HG03108 (cell line): Measurements from ENCODE around the gene RANBP1.

ENCODE experiments used
- ATAC-seq: cut with Tn5 transposase; IDR thresholded peaks from one replicate; pipeline ENCODE4 v1.9.1; 2021; ENCODE audit warnings: moderate library complexity; ENCODE audit not compliant: unreplicated experiment

Gene RANBP1

DNA sequence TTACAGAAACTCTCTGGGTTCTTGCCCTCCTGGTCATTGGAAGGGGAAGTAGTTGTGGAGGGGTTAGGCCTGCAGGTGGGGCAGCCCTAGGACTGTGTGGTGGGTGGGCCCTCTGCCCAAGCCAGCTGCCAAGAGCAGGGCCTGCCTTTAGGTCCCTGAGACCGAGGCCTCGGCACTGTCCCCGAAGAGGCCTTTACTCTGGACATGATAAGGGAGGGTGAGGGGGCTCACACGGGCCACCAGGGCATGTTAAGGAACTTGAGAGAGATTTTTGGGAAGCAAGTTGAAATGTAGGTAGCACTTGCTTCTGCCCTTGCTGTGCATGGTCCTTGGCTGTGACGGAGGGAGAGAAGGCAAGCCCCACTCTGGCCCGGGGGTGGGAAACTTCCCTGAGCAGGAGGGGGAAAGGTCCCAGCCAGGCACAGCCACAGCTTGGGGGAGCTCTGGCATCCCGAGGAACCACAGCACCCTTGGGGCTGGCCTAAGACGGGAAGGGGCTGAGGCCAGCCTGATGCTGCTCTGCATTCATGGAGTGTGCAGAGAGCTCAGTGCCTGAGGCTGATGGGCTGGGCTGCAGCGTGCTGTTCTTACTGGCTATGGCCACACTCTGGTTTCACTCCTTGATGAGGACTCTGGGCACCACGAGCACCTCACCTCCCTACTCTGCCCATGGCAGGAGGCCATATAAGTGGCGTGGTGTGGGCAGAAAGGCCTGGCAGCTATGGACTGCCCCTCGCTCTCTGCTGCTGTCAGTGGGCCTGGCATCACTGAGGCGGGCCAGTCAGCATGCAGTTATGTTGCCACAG is 7.8 kb upstream of the RANBP1 start:
- ATAC-seq: no peak

DNA sequence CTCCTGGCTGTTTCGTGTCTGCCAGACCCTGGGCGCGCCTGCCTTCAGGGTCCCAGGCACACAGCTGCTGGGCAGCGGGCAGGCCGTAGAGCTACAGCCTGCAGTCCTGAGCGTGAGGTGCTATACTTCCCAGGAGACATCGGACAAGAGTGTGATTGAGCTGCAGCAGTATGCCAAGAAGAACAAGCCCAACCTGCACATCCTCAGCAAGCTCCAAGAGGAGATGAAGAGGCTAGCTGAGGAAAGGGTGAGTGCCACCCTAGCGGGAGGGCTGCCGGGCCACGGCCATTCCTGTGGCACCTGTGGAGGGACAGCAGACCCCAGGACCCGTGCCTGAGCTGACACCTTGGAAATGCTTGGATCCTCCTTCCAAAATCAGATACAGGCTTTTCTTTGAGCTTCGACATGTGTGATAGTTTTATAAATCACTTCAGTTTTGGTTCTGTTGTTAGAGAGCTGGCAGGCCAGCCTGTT is 7.1 kb upstream of the RANBP1 start:
- ATAC-seq: no peak

DNA sequence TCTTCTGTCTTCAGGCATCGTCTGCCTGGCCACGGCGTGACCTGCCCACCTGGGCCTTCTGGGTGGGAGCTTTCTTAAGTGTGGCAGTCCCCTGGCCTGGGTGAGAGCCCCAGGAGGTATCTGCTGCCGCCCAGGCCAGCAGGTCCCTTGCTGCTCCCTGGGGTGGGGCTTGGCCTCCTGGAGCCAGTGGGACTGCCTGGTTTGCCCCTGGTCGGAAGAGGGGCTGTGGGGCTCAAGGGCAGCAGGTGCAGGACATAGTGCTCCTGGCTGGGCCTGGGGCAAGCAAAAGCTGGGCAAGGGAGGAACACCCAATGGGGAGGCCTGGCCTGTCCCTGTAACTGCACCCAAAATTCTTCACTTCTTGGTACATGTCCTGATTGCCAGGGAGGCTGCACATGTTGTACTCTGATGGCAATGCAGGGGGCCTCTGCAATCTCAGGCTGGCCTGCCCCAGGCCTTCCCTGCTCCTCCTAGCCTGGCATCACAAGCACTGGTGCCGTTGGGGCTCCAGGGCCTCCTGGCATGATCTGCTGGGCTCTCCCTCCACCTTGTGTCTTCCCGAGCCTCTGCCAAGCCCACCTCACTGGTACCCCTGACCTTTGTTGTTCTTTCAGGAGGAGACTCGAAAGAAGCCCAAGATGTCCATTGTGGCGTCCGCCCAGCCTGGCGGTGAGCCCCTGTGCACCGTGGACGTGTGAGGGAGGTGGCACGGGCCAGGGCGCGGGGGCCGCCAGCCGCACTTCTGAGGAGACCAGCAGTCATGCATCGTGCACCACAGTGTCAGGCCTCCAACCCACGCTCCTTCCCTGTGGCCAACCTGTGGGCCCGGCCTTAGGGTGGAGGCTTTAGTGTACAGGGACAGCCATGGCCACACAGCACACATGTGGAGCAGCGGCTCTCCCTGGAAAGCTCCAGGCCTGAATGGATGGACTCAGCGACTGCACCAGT is 6.2 kb upstream of the RANBP1 start:
- ATAC-seq: no peak

DNA sequence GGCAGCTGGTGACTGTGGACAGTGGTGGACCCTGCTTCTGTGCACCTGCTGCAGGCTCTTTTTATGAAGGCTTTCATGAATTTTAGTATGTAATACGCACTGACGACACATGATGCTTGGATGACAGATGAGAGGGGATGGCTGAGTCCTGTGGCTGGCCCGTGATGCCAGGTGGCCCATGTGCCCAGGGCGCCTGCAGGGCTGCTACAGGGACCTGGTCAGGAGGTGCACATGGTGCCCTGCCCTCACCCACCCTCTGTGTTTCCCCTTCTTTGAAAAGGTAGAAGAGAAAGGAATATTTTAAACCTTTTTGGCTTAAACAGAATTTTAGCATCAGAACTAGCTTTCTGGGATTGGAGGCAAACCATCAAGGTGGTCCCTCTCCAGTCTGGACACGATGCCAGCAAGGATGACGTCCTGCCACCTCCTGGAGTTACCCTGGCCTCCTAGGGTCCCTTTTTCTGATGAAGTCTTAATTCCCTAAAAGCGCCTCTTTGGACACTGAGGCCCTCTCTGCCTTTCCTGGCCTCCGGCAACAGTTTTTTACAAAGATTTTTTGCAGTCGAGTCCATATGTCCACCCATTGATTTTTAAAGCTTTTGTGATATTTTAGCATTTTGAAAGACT is 5.4 kb upstream of the RANBP1 start:
- ATAC-seq: no peak

DNA sequence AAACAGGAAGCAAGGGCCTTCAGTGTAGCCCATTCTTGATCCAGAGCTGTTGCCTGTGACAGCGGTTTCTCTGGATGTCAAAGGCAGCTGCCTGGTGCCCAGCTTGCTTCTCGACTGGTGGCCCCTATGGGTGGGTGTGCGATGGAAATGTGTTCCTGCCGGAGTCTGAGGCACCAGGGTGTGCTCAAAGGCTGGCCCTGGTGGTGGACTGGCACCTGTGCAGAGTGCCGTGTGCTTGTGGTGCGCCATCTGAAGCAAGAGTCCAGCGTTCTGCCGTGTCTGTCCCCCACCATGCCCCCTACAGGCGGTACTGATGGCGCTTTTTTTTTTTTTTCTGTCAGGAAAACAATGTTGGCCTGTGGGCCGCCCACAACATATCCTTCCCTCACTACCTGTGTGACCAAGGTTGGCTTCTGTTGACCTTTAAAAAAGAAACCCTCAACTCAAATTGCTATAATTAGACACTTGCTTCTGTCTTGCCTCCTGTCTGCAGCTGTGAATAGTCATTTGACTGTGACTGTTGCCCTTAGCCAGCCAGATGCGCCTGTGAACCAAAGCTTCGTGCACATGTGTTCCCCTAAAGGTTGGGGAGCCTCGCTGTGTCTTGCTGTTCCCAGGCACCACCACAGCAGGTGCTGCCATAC is 4.7 kb upstream of the RANBP1 start:
- ATAC-seq: no peak

DNA sequence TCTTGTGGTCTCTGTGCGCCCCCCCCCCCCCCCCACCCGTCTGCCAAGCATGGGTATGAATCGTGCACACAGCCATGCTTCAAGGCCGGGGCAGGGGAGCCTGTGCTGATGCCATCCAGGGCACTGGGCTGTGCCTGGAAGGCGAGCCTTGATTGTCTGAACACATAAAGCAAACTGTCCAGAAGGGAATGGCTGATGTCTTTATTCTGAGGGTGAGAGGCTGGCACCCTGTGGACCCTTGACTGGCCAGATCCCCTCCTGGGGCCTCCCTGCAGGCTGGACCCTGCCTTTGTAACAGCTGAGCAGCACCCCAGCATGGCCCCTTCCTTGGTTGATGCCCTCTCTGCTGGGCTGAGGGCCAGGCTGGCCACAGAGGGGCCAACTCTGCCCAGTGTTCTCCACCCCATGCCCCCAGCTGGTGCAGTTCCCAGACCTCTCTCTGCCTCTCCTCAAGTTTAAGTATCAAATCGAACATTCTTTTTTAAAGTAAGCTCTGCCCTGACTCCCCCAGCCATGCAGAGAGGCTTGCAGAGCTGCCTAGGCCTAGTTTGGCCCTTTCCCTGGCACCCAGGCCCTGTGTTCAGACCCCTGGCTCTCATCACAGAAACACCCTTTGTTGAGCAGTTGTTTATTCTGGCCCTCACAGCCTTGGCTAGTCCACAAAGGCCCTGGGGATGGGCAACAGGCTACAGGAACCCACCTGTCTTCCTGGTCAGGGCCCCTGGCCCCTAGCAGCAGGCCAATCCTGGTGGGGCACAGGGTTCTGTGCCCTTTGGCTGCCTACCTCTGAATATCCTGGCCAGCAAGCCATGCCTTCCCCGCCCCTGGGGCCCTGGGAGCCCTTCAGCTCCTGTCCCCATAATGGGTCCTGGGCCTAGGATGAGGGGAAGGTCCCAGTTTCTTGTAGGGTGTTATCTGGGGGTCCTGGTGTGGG is 3.9 kb upstream of the RANBP1 start:
- ATAC-seq: no peak

DNA sequence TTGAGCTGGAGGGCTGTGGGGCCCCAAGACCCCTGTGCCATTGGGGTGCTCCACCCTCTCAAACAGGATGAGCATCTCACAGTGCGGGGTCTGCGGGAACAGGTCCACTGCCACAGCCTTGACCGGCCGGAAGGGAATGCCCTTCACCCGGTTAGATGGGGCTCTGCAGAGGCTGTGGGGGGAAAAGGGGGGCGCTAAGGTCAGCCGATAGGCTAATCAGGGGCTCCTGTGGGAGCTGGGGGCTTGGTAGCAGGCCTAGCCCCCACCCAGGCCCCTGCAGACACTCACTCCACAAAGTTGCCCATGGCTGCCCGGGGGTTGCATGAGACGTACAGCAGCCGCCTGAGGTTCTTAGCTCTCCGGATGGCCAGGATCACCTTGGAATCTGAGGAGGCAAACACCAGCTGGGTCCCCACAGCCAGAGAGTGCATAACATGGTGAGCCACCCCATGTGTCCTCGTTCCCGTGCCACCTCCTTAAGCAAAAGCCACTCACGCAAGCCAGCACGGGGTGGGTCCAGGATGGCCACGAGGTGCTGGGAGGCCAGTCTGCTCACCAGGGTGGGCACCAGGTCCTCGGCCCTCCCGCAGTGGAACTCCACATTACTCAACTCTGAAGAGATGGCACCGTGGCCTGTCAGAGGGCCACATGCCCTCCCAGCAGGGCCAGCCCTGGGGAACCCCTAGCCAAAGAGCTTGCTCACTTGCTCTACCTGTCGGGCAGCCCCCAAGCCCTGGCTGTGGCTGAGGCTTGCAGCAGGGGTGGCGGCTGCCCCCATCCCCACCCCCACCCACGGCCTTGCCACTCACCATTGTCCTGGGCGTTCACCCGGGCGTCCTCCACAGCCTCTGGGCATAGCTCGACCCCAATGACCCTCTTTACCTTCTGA is 3.0 kb upstream of the RANBP1 start:
- ATAC-seq: no peak

DNA sequence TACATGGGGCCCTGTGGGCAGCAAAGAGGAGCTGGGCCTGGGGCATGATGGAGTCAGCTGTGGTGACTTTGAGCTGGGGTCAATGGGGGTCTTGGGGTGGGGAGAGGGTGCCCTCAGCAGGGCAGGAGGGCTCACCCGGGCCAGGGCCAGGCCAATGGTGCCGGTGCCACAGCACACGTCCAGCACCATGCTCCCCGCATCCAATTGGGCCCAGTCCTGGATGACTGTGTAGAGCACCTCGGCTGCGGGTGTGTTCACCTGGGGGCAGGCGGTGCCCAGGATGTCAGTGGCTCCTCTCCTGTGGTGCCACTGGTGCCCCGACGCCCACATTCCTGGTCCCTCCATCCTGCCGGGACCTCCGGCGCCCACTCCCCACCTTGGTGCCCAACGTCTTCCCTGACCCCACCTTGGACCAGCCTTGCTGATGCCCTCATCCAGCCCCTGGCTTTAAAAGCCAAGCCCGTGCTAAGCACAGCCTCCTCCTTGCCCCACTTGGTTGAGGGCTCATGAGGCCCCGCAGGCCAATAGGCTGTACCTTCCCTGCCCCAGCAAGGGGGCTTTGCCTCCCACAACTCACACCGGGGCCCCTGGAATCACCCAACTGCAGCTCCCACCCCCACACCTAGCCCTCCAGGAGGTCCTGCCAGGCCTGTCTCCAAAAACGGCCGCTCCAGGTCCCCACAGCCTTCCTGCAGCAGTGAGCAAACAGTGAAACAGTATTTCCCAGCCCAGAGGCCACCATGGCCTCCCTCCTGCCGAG is 2.2 kb upstream of the RANBP1 start:
- ATAC-seq: no peak

DNA sequence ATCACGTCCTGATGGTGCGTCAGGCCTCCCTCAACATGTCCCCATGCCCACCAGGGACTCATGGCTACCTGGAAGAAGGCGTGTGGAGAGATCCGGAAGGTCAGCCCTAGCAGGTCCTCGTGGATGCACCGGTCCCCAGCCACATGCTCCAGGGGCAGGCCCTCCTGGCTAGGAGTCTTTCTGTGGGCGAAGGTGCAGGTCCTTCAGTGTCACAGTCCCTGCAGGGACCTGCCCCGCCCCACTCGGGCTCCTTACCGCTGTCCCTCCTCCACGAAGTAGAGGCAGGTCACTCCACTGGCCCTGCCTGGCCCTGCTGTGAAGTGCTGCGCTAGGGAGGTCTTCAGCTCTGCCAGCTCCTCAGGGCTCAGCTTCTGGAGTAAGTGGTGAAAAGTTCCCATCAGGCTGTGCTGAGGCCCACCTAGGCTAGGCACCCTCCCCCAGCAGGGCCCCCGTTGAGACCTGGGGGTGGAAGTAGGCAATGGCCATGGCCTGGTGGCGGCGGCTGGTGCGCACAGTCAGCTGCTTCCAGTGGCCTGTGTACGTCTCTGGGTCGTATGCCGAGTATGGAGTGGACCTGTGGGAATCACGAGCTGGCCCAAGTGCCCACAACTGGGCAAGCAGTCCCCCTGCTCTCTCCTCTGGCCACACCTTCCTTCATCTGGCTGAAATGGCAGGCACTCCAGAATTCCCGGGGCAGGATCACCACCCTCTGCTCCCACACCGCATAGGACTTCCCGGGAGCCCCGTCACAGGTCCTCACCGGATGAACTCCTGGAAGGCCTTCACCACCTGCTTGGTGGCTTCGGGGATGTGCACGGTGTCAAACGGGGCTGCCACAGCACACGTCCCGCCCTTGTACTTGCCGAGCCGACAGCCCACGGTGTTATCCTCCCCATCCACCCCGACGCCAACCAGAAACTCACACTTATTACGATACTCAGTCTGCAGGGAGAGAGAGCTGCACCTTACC is 1.1 kb upstream of the RANBP1 start:
- no peak for ATAC-seq

DNA sequence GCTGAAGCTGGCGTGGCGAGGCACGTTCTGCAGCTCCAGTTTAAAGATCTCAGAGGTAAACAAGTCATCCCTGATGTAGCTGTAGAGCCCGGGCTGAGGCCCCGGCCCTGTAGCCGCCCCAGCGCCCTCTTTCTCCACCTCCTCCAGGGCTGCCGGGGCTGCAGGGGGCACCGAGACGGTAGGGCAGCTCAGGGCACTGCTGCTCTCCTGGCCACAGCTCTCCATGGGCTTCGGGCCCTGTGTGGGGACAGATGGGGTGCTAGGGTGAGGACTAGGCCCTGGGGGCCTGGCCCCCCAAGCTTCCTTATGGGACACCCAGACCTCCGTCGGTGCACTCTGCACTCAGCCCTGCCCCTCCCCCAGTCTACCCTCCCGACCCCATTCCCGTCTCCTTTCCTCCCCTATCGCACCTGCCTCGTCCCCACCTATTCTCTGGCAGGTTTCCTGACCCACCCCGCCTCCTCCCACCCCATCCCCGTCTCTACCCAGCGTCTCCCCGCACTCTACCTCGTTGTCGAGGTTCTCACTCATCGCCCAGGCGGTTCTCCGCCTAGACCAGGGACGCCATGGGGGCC is 559 bp downstream of the RANBP1 start:
- ATAC-seq: no peak

DNA sequence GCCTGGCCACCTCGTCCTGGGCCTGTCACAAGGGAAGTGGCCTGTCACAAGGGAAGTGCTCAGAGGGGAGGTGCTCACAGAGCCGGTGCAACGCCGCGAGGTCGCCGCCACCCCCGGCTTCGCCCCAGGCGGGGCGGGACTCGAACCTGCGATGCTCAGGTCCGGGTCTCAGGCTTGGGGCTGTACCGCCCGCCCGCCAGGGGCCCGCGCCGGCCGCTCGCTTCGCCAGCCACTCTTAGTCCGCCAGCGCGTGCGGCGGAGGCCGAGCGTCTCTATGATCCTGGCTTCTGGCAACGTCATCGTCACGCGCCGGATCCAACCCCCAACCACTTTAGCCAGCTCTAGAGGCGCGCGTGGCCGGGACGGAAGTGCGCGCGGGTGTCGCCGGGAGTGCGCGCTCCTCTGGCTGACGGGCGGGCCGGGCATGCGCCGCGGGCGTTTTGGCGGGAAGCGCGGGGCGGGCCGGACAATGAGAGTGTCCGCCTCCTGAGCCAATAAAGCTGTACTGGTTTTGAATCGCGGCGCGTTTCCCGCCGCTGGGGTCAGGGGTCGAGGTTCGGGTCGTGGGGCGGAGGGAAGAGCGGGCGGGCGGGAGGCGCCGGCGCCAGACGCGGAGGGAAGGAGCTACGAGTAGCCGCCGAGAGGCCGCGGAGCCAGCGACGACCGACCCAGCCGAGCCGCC is 1.2 kb downstream of the RANBP1 start, which contains the start of gene TRMT2A:
Gene TRMT2A (minus strand): TSS at position 276 of the 682 bp plus-strand sequence. CDS start 320 bp downstream, outside the sequence.
- peak; percentile 69 for ATAC-seq

DNA sequence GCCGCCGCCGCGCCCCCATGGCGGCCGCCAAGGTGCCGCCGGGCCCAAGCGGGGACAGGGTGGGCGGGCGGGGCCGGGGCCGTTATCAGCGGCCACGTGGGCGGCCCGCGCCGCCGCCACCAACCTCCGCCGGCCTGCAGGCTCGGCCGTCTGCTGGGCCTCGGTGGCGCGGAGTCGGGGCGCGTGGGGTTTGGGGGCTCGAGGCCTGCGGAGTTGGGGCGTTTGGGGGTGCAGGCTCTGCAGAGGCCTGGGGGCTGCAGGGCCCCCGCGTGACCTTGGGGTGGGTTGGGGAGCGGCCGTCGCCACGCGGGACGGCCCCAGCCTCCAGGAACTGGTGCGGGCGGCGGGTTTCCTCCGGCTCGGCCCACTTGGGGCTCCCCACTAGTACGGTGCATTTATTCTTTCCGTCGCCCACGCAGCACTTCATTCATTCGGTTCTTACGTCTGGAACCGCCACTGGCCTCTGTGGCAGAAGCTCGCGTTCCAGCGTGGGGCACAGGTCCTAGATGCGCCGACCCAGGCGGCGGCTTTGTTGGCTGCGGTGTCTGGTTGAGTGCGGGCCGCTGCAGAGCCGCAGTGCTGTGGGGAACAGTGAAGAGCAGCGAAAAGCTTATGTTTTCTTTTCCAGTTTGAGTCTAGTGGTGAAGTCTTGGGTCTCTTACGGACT is 1.9 kb downstream of the RANBP1 start:
- no peak for ATAC-seq

DNA sequence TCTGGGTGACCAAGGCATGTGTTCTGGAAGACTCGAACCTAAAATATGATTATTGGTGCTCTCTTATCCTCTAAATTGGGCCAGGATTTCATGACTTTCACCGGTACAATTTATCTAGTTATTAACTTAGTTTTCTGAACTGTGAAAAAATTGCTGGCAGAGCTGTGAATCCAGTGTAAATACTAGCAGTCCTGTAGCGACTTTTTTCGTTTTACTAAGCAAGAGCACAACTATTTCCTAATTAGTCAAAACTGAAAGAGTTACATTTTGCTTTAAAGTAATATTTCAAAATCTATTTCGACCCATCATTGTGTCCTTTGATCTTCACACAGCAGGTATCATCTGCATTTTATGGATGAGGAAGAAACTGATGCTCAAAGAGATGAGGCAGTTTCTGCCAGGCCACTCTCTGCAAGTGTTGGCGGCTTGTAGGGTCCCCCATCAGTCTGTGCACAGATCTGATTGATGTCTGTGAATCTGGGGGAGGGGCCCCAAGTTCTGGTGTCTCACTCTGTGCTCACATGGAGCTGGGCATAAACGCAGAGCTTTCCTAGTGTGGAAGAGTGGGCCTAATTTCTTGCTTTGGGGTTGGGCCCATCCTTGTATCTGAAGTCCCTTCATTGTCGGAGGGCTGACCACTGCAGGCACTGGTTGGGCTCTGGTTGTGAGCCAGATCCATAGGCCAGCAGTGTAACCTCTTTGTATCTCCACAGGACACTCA is 2.6 kb downstream of the RANBP1 start:
- no peak for ATAC-seq

DNA sequence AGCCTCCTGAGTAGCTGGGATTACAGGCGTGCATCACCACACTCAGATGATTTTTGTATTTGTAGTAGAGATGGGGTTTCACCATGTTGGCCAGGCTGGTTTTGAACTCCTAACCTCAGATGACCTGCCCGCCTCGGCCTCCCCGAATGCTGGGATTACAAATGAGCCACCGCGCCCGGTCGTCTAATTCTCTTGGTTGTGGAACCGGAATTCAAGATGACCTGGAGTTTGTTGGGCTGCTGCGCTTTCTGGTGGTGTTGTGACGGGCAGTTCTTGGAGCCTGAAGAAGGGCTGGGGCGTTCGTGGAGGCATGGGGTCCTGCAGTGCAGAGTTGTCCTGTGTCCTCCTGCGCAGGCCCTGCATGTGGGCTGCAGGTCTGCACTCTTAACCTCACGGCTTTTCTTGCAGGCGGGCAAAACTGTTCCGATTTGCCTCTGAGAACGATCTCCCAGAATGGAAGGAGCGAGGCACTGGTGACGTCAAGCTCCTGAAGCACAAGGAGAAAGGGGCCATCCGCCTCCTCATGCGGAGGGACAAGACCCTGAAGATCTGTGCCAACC is 6.0 kb downstream of the RANBP1 start:
- ATAC-seq: no peak
